GM12892 (cell line): Measurements from ENCODE around the gene C3orf18.

Experiments
- POLR2A ChIP-seq: IDR thresholded peaks from 2 replicates; pipeline ENCODE4 v1.6.1; 2011; ENCODE audit warnings: low read depth, low read length, control low read depth
- POLR2AphosphoS5 ChIP-seq: IDR thresholded peaks from 2 replicates; pipeline ENCODE4 v1.6.1; 2011; ENCODE audit warnings: low read depth, low read length, control low read depth
- TAF1 ChIP-seq: IDR thresholded peaks from 2 replicates; pipeline ENCODE4 v1.6.1; 2011; ENCODE audit warnings: low read depth, mild to moderate bottlenecking, control low read depth, low read length, borderline replicate concordance

GRCh38 chr3:50577348-50577747 is 9.8 kb upstream of the C3orf18 start:
- TF ChIP-seq POLR2A (no peak), TAF1 (no peak), POLR2AphosphoS5 (no peak)
